ENCODE measurements around the gene NKAIN2. TPM values are rescaled to one million over a fixed set of nuclear protein-coding genes. Genes with fewer than 3 reads are reported as not detected.

Gene NKAIN2
- total RNA-seq, 1 donor from 2014 or later = not detected

DNA sequence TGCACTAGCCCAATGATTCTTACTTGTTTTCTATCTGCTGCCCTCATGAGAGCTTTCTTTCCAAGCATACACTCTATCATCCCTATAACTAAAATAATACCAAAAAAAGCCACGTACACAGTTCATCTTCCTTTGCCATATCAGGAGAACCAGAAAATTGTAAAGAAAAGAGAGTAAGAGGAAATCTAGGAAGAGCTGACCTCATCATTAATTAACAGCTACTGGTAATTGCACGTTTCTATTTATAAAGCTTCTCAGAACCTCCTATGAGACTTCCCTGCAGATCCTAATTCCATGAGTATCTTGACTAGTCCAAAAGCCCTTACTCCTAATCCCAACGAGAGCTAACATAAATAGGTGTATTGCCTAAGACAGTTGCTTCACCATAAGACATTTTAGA is 967.1 kb downstream of the NKAIN2 start:
- Histone ChIP-seq H3K27me3 (ENCODE audit: control insufficient read depth, insufficient read depth, low read length) (no peaks in the 10 kb centered on the region), H3K4me3 (ENCODE audit: low read depth, low read length) (no peak overlapping the region), H3K36me3 (ENCODE audit: control insufficient read depth, insufficient read depth, low read length) (no peaks in the 10 kb centered on the region)
- TF ChIP-seq, protein P1, sequence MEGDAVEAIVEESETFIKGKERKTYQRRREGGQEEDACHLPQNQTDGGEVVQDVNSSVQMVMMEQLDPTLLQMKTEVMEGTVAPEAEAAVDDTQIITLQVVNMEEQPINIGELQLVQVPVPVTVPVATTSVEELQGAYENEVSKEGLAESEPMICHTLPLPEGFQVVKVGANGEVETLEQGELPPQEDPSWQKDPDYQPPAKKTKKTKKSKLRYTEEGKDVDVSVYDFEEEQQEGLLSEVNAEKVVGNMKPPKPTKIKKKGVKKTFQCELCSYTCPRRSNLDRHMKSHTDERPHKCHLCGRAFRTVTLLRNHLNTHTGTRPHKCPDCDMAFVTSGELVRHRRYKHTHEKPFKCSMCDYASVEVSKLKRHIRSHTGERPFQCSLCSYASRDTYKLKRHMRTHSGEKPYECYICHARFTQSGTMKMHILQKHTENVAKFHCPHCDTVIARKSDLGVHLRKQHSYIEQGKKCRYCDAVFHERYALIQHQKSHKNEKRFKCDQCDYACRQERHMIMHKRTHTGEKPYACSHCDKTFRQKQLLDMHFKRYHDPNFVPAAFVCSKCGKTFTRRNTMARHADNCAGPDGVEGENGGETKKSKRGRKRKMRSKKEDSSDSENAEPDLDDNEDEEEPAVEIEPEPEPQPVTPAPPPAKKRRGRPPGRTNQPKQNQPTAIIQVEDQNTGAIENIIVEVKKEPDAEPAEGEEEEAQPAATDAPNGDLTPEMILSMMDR (IDR thresholded peaks at IDR 0.05; ENCODE audit: insufficient read depth, low read length, poor library complexity, severe bottlenecking) = no peak
- no peak for DNase-seq (ENCODE audit: low read depth)

DNA sequence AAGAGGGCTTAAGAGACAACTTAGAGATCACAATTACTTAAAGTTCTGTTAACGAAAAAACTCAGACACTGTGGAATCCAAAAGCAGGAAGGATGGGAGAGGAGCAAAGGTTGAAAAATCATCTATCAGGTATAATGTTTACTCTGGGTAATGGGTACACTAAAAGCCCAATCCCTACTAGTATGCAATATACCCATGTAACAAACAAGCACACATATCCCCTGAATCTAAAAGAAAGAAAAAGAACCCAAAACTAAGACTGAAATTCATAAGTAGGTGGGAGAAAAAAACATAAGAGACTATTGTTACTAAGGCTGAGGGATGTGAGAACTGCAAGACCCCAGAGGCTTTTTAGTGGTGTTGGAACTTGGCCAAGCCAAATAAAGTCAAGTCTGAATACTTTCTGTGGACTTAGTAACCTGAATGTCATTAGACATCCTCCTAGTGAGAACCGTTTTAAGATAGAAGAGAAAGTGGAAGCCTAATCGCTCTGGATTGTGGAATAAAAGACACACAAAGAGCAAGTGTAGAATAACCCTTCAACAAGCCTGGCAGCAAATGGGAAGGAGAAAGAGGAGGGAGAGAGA is 969.2 kb downstream of the NKAIN2 start:
- H3K36me3 ChIP-seq (ENCODE audit: control insufficient read depth, insufficient read depth, low read length) = no peaks in the 10 kb centered on the region
- TF ChIP-seq, protein P1 (IDR thresholded peaks at IDR 0.05; ENCODE audit: insufficient read depth, low read length, poor library complexity, severe bottlenecking) = no peak
- no peaks in the 10 kb centered on the region for H3K27me3 ChIP-seq (ENCODE audit: control insufficient read depth, insufficient read depth, low read length)
- no peak overlapping the region for H3K4me3 ChIP-seq (ENCODE audit: low read depth, low read length)
- DNase-seq (ENCODE audit: low read depth) = no peak

DNA sequence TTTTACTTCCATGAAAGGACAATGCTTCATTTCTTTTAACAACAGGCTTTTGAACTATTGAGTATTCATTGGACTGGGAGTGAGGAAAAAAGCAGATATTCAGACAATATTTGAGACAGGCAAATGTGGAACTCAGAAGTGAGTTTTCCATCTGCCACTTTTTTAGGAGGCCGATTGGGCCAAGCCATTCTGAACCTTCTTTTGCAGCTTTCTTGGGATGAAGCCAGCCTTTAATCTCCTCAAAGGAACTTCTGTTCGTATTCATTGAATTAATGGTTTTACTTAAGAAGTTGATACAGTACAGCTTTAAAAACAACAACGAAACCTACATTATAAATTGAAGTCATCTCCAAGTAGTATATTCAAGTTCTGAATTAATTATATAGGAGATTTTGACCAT is 971.5 kb downstream of the NKAIN2 start:
- TF ChIP-seq, protein P1 (IDR thresholded peaks at IDR 0.05; ENCODE audit: insufficient read depth, low read length, poor library complexity, severe bottlenecking) = no peak
- Histone ChIP-seq H3K4me3 (ENCODE audit: low read depth, low read length) (no peak overlapping the region), H3K27me3 (ENCODE audit: control insufficient read depth, insufficient read depth, low read length) (no peaks in the 10 kb centered on the region), H3K36me3 (ENCODE audit: control insufficient read depth, insufficient read depth, low read length) (no peaks in the 10 kb centered on the region)
- no peak for DNase-seq (ENCODE audit: low read depth)

DNA sequence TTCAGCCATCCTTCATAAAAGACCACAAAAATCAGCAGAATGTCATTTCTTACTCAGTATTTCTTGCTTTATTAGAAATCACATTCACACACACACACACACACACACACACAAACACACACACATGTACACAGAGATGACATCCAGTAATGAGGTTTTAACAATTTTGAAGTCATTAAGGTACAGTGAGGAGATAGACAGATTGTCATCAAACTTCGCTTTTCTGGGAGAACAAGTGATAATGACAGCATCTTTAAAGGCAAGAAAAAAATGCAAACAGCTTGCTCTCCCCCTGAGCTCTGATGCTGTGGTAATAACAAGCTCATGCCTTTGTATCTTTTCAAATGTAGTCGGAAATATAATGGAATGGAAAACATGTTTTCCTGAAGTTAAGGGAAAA is 974.2 kb downstream of the NKAIN2 start:
- no peaks in the 10 kb centered on the region for H3K27me3 ChIP-seq (ENCODE audit: control insufficient read depth, insufficient read depth, low read length)
- no peak overlapping the region for H3K4me3 ChIP-seq (ENCODE audit: low read depth, low read length)
- DNase-seq (ENCODE audit: low read depth) = no peak
- H3K36me3 ChIP-seq (ENCODE audit: control insufficient read depth, insufficient read depth, low read length) = no peaks in the 10 kb centered on the region
- TF ChIP-seq, protein P1 (IDR thresholded peaks at IDR 0.05; ENCODE audit: insufficient read depth, low read length, poor library complexity, severe bottlenecking) = no peak

DNA sequence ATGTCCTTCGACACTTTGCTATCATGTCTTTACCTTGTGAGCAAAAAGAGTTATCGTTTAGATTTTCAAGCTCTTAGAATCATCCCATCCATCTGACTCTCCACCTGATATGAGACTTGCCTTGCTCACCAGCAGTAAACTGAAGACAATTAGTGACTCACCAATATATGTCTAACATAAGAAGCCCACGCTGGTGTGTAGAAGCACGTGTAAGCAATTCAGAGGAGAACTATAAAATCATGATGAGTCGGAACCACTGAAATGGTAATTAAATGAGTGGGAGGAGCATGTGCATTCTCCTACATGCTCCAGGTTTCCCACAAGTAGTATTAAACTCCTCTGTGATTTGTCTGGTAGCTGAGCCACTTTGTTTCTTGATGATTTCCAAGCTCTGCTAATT is 977.0 kb downstream of the NKAIN2 start:
- TF ChIP-seq, protein P1 (IDR thresholded peaks at IDR 0.05; ENCODE audit: insufficient read depth, low read length, poor library complexity, severe bottlenecking) = no peak
- H3K4me3 ChIP-seq (ENCODE audit: low read depth, low read length) = no peak overlapping the region
- peak; percentile 14 for DNase-seq (ENCODE audit: low read depth)

DNA sequence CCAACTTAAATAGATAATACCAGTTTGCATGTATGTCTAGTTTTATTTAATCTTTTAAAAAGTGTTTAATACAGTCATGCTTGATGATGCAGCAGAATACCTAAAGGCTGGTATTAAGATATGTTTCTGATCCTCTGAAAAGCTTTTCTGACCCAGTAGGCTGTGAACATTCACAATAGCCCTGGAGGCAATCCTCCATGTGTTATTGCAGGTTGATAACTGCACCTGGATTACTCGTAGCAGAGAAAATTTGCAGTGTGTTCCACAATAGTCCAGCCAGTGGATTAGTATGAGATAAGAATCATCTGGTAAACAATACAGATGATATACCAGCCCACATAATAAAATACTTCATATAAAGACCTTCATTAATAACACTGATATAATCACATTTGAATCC is 979.7 kb downstream of the NKAIN2 start:
- no peak for DNase-seq (ENCODE audit: low read depth)
- Histone ChIP-seq H3K36me3 (ENCODE audit: control insufficient read depth, insufficient read depth, low read length) (no peaks in the 10 kb centered on the region), H3K27me3 (ENCODE audit: control insufficient read depth, insufficient read depth, low read length) (no peaks in the 10 kb centered on the region), H3K4me3 (ENCODE audit: low read depth, low read length) (no peak overlapping the region)
- TF ChIP-seq, protein P1 (IDR thresholded peaks at IDR 0.05; ENCODE audit: insufficient read depth, low read length, poor library complexity, severe bottlenecking) = no peak

More for the DNA sequence above, 977.0 kb downstream of the NKAIN2 start:
- Histone ChIP-seq H3K36me3 (ENCODE audit: control insufficient read depth, insufficient read depth, low read length) (no peaks in the 10 kb centered on the region), H3K27me3 (ENCODE audit: control insufficient read depth, insufficient read depth, low read length) (no peaks in the 10 kb centered on the region)

All from kidney epithelial cell (primary cell).